D721Med (cell line): ENCODE results near the gene ASIC5.
"Not testable (repeated sequence)": the region's sequence is repeated elsewhere in the genome, so short reads cannot be mapped to it uniquely, and the experiment has no call there.

Source experiments
- DNase-seq: peaks from one replicate; pipeline ENCODE4 v3.0.0; 2011; ENCODE audit warnings: low spot score; ENCODE audit not compliant: insufficient read length
- FAIRE-seq: peaks from 2 replicates; lab custom pipeline; 2011; peaks lifted over from hg19 to GRCh38; lab: Jason Lieb, UNC
- TF ChIP-seq, protein P1 (sequence below): IDR thresholded peaks from 2 replicates; pipeline ENCODE4 v1.5.1; 2012; ENCODE audit warnings: mild to moderate bottlenecking, control low read depth; ENCODE audit not compliant: insufficient read depth; ENCODE audit errors: missing control alignments

Gene ASIC5

GRCh38 chr4:155805016-155805415, 61.1 kb downstream of the ASIC5 start:
- DNase-seq (no peak), FAIRE-seq (no peak)
- TF ChIP-seq, protein P1, sequence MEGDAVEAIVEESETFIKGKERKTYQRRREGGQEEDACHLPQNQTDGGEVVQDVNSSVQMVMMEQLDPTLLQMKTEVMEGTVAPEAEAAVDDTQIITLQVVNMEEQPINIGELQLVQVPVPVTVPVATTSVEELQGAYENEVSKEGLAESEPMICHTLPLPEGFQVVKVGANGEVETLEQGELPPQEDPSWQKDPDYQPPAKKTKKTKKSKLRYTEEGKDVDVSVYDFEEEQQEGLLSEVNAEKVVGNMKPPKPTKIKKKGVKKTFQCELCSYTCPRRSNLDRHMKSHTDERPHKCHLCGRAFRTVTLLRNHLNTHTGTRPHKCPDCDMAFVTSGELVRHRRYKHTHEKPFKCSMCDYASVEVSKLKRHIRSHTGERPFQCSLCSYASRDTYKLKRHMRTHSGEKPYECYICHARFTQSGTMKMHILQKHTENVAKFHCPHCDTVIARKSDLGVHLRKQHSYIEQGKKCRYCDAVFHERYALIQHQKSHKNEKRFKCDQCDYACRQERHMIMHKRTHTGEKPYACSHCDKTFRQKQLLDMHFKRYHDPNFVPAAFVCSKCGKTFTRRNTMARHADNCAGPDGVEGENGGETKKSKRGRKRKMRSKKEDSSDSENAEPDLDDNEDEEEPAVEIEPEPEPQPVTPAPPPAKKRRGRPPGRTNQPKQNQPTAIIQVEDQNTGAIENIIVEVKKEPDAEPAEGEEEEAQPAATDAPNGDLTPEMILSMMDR: no peak

- FAIRE-seq: no peak
- DNase-seq: no peak
- TF ChIP-seq, protein P1: no peak
Measured at GRCh38 chr4:155802190-155802959, 63.7 kb downstream of the ASIC5 start.

DNA sequence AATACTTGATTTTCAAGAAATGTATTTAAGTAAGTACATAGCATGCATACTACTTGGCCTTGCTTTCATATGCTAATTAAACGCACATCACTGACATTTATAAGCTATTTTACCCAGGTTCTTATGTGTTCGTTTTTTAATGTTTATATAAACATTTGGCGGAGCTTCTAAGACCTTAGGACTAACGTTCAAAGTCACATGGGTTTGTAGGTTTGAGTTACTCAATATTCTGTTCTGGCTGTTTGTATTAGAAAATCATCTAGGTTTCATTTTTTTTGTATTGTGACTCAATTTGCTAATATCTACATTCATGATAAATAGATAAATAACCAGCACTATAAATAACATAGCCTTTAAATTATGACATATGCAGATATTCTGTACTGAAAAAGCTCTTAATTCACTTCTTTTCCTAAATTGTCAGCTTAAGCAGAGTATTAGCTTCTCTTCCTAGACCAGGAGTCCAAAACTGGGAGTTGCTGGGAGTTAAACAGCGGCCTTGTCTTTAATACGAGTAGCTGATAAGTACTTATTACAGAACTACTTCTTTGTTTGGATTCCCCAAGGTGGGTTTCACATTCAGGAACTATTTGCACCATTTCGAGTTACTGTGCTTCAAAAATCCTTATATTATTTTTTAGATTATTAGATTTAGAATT, 65.3 kb downstream of the ASIC5 start:
- TF ChIP-seq, protein P1: no peak
- no peak for FAIRE-seq
- DNase-seq: no peak

DNA sequence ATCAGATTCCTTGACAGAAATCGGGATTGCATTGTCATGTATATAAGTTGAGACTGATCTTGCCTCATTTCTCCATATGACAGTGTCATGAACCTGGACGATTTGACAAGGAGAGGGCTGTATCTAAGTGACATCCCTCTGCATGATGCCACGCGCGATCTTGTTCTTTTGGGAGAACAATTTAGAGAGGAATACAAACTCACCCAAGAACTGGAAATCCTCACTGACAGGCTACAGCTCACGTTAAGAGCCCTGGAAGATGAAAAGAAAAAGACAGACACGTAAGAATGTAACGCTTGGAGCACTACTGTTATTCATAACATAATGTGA, 66.3 kb downstream of the ASIC5 start:
- DNase-seq: no peak

GRCh38 chr4:155799116-155799793, 66.8 kb downstream of the ASIC5 start:
- TF ChIP-seq, protein P1: no peak
- no peak for FAIRE-seq
- DNase-seq: no peak

More for the DNA sequence above, 66.3 kb downstream of the ASIC5 start:
- TF ChIP-seq, protein P1: no peak
- FAIRE-seq: no peak

GRCh38 chr4:155797581-155797980, 68.5 kb downstream of the ASIC5 start:
- not testable (repeated sequence) for FAIRE-seq, DNase-seq

DNA sequence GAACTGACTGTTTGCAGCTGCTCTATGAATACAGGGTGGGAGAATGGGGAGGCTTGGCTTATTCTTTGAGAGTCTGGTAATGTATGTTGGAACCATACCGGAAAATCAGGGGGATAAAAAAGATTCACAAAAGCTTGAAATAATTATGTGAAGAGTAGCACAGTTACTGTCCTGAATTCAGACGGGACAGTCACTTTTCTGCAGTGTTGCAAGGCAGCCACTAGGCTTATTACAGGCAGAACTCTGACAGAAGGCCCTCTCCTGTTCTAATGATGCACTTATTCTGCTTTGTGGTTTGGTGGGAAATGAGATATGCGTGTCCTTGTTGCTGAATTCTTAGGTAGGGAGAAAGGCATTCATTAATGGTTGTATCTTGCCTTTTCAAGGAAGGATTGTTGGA, 70.1 kb downstream of the ASIC5 start:
- TF ChIP-seq, protein P1: no peak
- FAIRE-seq: no peak
- no peak for DNase-seq
